ENCODE data around the gene PPFIA4.

- TF ChIP-seq POLR2A (IDR thresholded peaks at IDR 0.05; ENCODE audit: low read depth, low read length) (no peak), POLR2AphosphoS5 (IDR thresholded peaks at IDR 0.05; ENCODE audit: low read depth, low read length) (no peak), TAF1 (IDR thresholded peaks at IDR 0.05; ENCODE audit: low read depth, low read length) (no peak), SPI1 (IDR thresholded peaks at IDR 0.05; ENCODE audit: low read depth, low read length) (no peak)
Measured at GRCh38 chr1:202989879-202990278, 36.4 kb upstream of the PPFIA4 start.
